Tibial nerve (tissue), 3 donors: ENCODE measurements around the gene EYA2.

Experiments
- CTCF ChIP-seq, 5 experiments: fragments of 200-600 bp in 3 of 5; fragments of 450-650 bp in 2 of 5; sonication (generic) in 3 of 5; IDR thresholded peaks; one replicate each; pipeline ENCODE4 v1.5.1; 2016 to 2019; ENCODE audit warnings: antibody characterized with exemption in 5 of 5, mild to moderate bottlenecking in 3 of 5, moderate library complexity in 2 of 5
- POLR2A ChIP-seq, 2 donors: fragments of 450-650 bp; IDR thresholded peaks; one replicate each; pipeline ENCODE4 v1.6.1; 2017; ENCODE audit warnings: antibody characterized with exemption in 2 of 2, mild to moderate bottlenecking in 2 of 2, moderate library complexity in 2 of 2

- no peak for TF ChIP-seq CTCF (IDR thresholded peaks at IDR 0.05)
- no peak for TF ChIP-seq POLR2A (IDR thresholded peaks at IDR 0.05)
Measured at GRCh38 chr20:47173596-47174216, 279.1 kb downstream of the EYA2 start.
